OCI-LY3 (cell line): ENCODE measurements around the gene KIAA1671.

Experiments used
- H2AFZ ChIP-seq: fragments of 200-600, 300-600 bp; shearing (Covaris generic); 2 replicates; pipeline ENCODE4 v1.6.0; 2014; ENCODE audit warnings: antibody characterized with exemption, low read depth, low read length
- H3K27ac ChIP-seq: fragments of 200-600, 300-600 bp; sonication (generic); 2 replicates; pipeline ENCODE4 v1.5.1; 2014; ENCODE audit warnings: mild to moderate bottlenecking, low read length, moderate library complexity, mixed read lengths
- H3K27me3 ChIP-seq: fragments of 200-600, 300-600 bp; sonication (generic); 2 replicates; pipeline ENCODE4 v1.6.1; 2014; ENCODE audit warnings: low read depth, low read length, mixed read lengths
- H3K36me3 ChIP-seq: fragments of 200-600, 300-600 bp; sonication (generic); replicated peaks from 2 replicates; pipeline ENCODE3; 2014; ENCODE audit warnings: low read depth, low read length, mixed read lengths
- H3K4me1 ChIP-seq: fragments of 300-600, 200-600 bp; sonication (generic); 2 replicates; pipeline ENCODE4 v1.6.1; 2014; ENCODE audit warnings: low read length, mixed read lengths
- H3K4me2 ChIP-seq: fragments of 200-600, 300-600 bp; sonication (generic); 2 replicates; pipeline ENCODE4 v1.6.1; 2014; ENCODE audit warnings: low read length, mixed read lengths
- H3K4me3 ChIP-seq: fragments of 300-600, 200-600 bp; sonication (generic); 2 replicates; pipeline ENCODE4 v1.5.1; 2014; ENCODE audit warnings: antibody characterized with exemption, mild to moderate bottlenecking, low read length, moderate library complexity
- H3K79me2 ChIP-seq: fragments of 300-600, 200-600 bp; shearing (Covaris generic); 2 replicates; pipeline ENCODE4 v1.6.1; 2014; ENCODE audit warnings: mild to moderate bottlenecking, low read length, mixed read lengths
- H3K9ac ChIP-seq: fragments of 300-600, 200-600 bp; shearing (Covaris generic); 2 replicates; pipeline ENCODE4 v1.6.0; 2014; ENCODE audit warnings: mild to moderate bottlenecking, low read length, moderate library complexity
- H3K9me3 ChIP-seq: fragments of 200-600, 300-600 bp; shearing (Covaris generic); 2 replicates; pipeline ENCODE4 v1.6.1; 2014; ENCODE audit warnings: low read length, mixed read lengths; ENCODE audit not compliant: insufficient read depth
- H4K20me1 ChIP-seq: fragments of 200-600, 300-600 bp; sonication (generic); 2 replicates; pipeline ENCODE4 v1.6.1; 2016; ENCODE audit warnings: low read length, mixed read lengths; ENCODE audit not compliant: insufficient read depth
- EZH2phosphoT487 ChIP-seq: fragments of 200-600 bp; shearing (Covaris generic); IDR thresholded peaks from 2 replicates; pipeline ENCODE4 v1.6.1; 2018; ENCODE audit warnings: antibody characterized with exemption, mixed run types, low read depth
- TF ChIP-seq, protein P1 (sequence below): fragments of 200-600, 300-600 bp; sonication (generic); IDR thresholded peaks from 2 replicates; pipeline ENCODE4 v1.5.1; 2014; ENCODE audit warnings: antibody characterized with exemption, low read length, low read depth

Gene KIAA1671

DNA sequence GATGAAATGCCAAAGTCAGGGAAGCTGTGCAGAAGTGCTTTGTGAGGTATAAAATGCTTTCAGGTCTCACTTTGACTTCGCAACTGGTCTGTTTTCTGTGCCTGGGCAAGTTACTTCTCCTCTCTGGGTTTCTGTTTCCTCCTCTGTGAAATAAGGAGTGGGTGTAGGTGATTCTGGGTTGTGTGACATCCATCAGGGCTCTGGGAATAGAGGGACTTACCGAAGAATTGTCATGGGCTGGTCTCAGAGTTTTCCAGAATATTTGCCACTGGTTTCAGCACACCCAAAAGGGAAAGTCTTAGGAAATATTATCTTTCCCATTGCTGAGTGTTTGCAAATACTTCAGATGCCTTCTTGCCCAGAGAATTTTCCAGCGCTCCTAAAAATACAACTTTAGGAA is 118.4 kb downstream of the KIAA1671 start:
- no peaks in the 10 kb centered on the region for H3K9me3 ChIP-seq
- H3K9ac ChIP-seq: no peak overlapping the region
- H2AFZ ChIP-seq: no peak overlapping the region
- no peak for TF ChIP-seq EZH2phosphoT487
- TF ChIP-seq, protein P1, sequence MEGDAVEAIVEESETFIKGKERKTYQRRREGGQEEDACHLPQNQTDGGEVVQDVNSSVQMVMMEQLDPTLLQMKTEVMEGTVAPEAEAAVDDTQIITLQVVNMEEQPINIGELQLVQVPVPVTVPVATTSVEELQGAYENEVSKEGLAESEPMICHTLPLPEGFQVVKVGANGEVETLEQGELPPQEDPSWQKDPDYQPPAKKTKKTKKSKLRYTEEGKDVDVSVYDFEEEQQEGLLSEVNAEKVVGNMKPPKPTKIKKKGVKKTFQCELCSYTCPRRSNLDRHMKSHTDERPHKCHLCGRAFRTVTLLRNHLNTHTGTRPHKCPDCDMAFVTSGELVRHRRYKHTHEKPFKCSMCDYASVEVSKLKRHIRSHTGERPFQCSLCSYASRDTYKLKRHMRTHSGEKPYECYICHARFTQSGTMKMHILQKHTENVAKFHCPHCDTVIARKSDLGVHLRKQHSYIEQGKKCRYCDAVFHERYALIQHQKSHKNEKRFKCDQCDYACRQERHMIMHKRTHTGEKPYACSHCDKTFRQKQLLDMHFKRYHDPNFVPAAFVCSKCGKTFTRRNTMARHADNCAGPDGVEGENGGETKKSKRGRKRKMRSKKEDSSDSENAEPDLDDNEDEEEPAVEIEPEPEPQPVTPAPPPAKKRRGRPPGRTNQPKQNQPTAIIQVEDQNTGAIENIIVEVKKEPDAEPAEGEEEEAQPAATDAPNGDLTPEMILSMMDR: no peak
- H3K27me3 ChIP-seq: peaks cover 44% of the 10 kb centered on the region
- H3K79me2 ChIP-seq: no peaks in the 10 kb centered on the region
- H3K27ac ChIP-seq: no peak overlapping the region
- H3K4me1 ChIP-seq: peaks cover 20% of the 10 kb centered on the region
- H4K20me1 ChIP-seq: no peaks in the 10 kb centered on the region
- H3K4me3 ChIP-seq: peak overlapping the region; percentile 64
- H3K4me2 ChIP-seq: peak overlapping the region; percentile 72
- no peaks in the 10 kb centered on the region for H3K36me3 ChIP-seq

DNA sequence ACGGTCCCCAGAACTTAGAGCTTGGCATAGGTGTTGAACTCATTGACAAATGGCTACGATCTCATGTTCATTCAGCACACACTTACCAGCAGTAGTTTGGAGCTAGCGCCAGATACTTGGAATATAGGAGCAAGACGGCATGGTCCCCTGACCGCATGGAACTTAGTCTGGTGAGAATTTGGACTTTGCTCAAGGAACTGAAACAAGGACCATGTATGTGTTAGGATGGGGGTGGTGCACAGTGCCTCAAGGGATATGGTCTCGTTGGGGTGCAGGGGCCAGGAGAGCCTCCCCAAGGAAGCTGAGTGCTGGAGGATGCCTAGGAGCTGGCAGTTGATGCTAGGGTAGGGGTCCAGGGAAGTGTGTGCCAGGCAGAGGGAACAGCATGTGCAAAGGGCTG is 119.2 kb downstream of the KIAA1671 start:
- Histone ChIP-seq H3K27ac (no peak overlapping the region), H3K79me2 (no peaks in the 10 kb centered on the region), H3K9ac (no peak overlapping the region), H3K4me3 (no peak overlapping the region), H3K4me1 (peaks cover 20% of the 10 kb centered on the region), H4K20me1 (no peaks in the 10 kb centered on the region), H2AFZ (no peak overlapping the region), H3K27me3 (peaks cover 42% of the 10 kb centered on the region), H3K36me3 (no peaks in the 10 kb centered on the region), H3K4me2 (no peak overlapping the region), H3K9me3 (no peaks in the 10 kb centered on the region)
- no peak for TF ChIP-seq EZH2phosphoT487
- TF ChIP-seq, protein P1: no peak

DNA sequence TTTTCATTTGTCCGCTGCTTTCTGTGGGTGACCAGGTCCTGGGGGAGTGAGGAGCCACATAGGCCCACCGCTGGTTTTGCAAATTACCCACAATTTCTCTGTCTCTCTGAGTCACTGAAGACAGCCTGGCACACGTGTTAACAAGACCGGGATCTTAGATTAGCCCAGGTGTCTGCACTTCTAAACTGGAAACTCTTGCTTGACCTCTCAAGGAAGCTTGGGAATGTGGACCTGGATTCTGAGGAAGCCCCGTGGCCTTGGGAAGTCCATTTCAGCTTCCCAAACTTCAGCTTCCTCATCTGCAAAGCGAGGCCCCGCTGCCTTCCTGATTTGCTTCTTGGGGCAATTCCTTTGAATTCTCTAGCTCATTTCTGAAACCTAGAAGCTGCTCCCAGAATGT is 119.9 kb downstream of the KIAA1671 start:
- peaks cover 20% of the 10 kb centered on the region for H3K4me1 ChIP-seq

DNA sequence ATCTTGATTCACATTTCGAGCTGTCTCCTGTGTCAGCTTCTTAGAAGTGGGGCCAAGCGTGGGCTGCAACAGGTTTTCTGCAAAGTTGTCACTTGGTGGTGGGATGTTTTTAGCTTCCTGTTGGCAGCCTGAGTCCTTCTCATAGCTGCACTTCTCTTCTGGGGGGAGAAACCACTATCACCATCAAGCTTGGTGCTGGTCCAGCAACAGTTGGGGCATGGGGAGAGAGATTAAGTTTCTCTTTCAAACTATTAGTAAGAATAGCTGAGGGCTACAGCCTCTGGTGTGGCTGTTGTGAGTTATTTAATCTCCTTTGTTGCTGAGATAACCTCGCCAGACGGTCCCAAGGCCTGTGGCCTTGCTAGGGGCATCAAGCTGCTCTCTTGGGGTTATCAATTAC is 123.8 kb downstream of the KIAA1671 start:
- Histone ChIP-seq H3K4me3 (no peak overlapping the region), H3K27me3 (peaks cover 22% of the 10 kb centered on the region), H2AFZ (no peak overlapping the region), H3K4me2 (no peak overlapping the region), H3K9me3 (no peaks in the 10 kb centered on the region), H3K36me3 (no peaks in the 10 kb centered on the region), H3K9ac (no peak overlapping the region), H3K4me1 (peaks cover 3% of the 10 kb centered on the region), H4K20me1 (no peaks in the 10 kb centered on the region), H3K79me2 (no peaks in the 10 kb centered on the region), H3K27ac (no peak overlapping the region)
- TF ChIP-seq, protein P1: no peak
- no peak for TF ChIP-seq EZH2phosphoT487

More for the DNA sequence above, 119.9 kb downstream of the KIAA1671 start:
- Histone ChIP-seq H3K79me2 (no peaks in the 10 kb centered on the region), H3K9me3 (no peaks in the 10 kb centered on the region), H3K4me3 (no peak overlapping the region), H3K9ac (no peak overlapping the region), H3K27ac (no peak overlapping the region), H3K4me2 (no peak overlapping the region), H3K27me3 (peaks cover 42% of the 10 kb centered on the region), H3K36me3 (no peaks in the 10 kb centered on the region), H2AFZ (no peak overlapping the region), H4K20me1 (no peaks in the 10 kb centered on the region)
- TF ChIP-seq, protein P1: no peak
- no peak for TF ChIP-seq EZH2phosphoT487
